ENCODE results near the gene SLC12A6. TPM values are rescaled to one million over a fixed set of nuclear protein-coding genes. Genes with fewer than 3 reads are reported as not detected.

Gene SLC12A6
- total and polyA plus RNA-seq, 2 of the 13 experiments (the other 11 are each of a cell fraction or from before 2014, with no cell fraction given): 15.2 to 30.1 TPM

- DNase-seq (ENCODE audit: low spot score) (no peak), ATAC-seq (no peak), FAIRE-seq (no peak)
- Histone ChIP-seq H3K9ac (ENCODE audit: insufficient read depth, low read depth, low read length) (no peak overlapping the region), H4K20me1 (ENCODE audit: insufficient read depth, low read length) (no peaks in the 10 kb centered on the region), H3K9me3 (ENCODE audit: low read length) (no peaks in the 10 kb centered on the region), H3K4me3 (replicated peaks in 1 of 3; ENCODE audit: insufficient read depth in 1 of 3, low read depth in 2 of 3, low read length in 3 of 3) (no peak overlapping the region), H3K27me3 (ENCODE audit: control insufficient read depth in 1 of 2, insufficient read depth in 2 of 2, low read length in 2 of 2) (no peaks in the 10 kb centered on the region), H3K4me1 (ENCODE audit: insufficient read depth, low read length) (peaks cover 21% of the 10 kb centered on the region), H2AFZ (ENCODE audit: low read length) (no peak overlapping the region), H3K4me2 (ENCODE audit: low read depth, low read length) (no peak overlapping the region), H3K36me3 (replicated peaks in 1 of 2; ENCODE audit: control insufficient read depth in 1 of 2, insufficient read depth in 2 of 2, low read length in 2 of 2) (peaks cover 3 to 4% of the 10 kb centered on the region in 2 experiments; a peak in 3 of 5 replicates), H3K27ac (ENCODE audit: extremely low read length, insufficient read depth, low read length) (no peak overlapping the region), H3K79me2 (ENCODE audit: insufficient read depth, low read length) (peaks cover 2% of the 10 kb centered on the region)
- intact Hi-C loops (cut with micrococcal nuclease; ENCODE audit: unreplicated experiment): no loop called here
- 92% methylated on average over 8 of the region's 8 CpGs for WGBS (ENCODE audit: low lambda C conversion rate)
- BruUV-seq (replicated peaks): no TSS peak
- in situ Hi-C loops (cut with HindIII; ENCODE audit: extremely low pct_ligation_motif_present, low pct_unique_long_range_greater_than_20kb): loop anchor here (10.0 to 25.0 kb wide), 2 partner anchors 71 to 302 kb away; partner anchors contain the start of gene GOLGA8A
- no peak for TF ChIP-seq KMT2B (CRISPR knock-in tag; IDR thresholded peaks at IDR 0.05)
- no peak for TF ChIP-seq ZBTB7A (CRISPR knock-in tag; IDR thresholded peaks at IDR 0.05)
- no peak for TF ChIP-seq ZNF546 (CRISPR knock-in tag; conservative IDR thresholded peaks at IDR 0.05)
- no peak for TF ChIP-seq HMG20B (CRISPR knock-in tag; conservative IDR thresholded peaks at IDR 0.05)
- TF ChIP-seq ZNF883 (CRISPR knock-in tag; IDR thresholded peaks at IDR 0.05; ENCODE audit: not compliant biosample characterization): no peak
- TF ChIP-seq MLLT10 (CRISPR knock-in tag; IDR thresholded peaks at IDR 0.05): no peak
- no peak for TF ChIP-seq ZNF775 (CRISPR knock-in tag; IDR thresholded peaks at IDR 0.05; ENCODE audit: borderline replicate concordance)
- CTCF ChIA-PET (ENCODE audit: low intra/inter-chr PET ratio, low total read pairs): no interaction called here
- POLR2A ChIA-PET: no interaction called here
These were observed 26.5 kb upstream of the SLC12A6 start for GRCh38 chr15:34364041-34364440.

DNA sequence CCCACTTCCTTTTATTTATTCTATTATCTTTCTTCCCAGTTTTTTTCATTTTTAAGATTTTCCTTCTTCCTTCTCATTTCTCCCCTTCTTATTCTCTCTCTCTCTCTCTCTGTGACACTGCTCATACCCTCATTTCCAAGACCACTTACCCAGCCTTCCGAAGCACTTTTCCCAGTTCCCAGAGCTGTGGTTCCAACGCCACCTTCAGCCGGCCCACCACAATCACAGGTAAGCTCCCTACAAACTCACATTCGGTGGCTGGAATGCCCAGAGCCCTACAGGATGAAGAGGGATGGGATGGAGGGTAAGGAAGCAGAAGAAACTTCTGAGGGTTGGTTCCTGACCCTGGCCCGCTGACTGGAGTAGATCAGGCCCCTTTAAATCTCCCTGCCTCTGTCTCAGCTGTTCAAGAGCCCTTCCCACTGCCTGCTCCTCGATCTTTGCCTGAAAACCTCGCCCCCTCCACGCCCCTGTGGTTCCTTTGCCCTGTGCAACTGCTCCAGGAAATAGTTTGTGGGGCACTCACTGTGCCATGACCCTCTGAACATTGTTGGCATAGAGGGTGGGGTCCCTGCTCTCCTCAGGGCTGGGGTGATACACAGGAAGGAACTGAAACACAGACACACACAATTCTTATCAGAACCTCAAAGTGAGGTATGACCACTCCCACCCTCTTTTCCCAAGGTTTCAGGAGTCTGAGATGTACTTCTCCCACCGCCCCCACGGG is 24.6 kb upstream of the SLC12A6 start:
- Histone ChIP-seq H3K4me2 (ENCODE audit: low read depth, low read length) (no peak overlapping the region), H3K4me1 (ENCODE audit: insufficient read depth, low read length) (peaks cover 11% of the 10 kb centered on the region), H3K9me3 (ENCODE audit: low read length) (no peaks in the 10 kb centered on the region), H3K79me2 (ENCODE audit: insufficient read depth, low read length) (peaks cover 2% of the 10 kb centered on the region), H2AFZ (ENCODE audit: low read length) (no peak overlapping the region), H3K36me3 (replicated peaks in 1 of 2; ENCODE audit: control insufficient read depth in 1 of 2, insufficient read depth in 2 of 2, low read length in 2 of 2) (peaks cover 3 to 7% of the 10 kb centered on the region in 2 experiments; a peak in 3 of 5 replicates), H3K27ac (ENCODE audit: extremely low read length, insufficient read depth, low read length) (no peak overlapping the region), H3K9ac (ENCODE audit: insufficient read depth, low read depth, low read length) (no peak overlapping the region), H4K20me1 (ENCODE audit: insufficient read depth, low read length) (no peaks in the 10 kb centered on the region), H3K4me3 (replicated peaks in 1 of 3; ENCODE audit: insufficient read depth in 1 of 3, low read depth in 2 of 3, low read length in 3 of 3) (no peak overlapping the region), H3K27me3 (ENCODE audit: control insufficient read depth in 1 of 2, insufficient read depth in 2 of 2, low read length in 2 of 2) (no peaks in the 10 kb centered on the region)
- WGBS (ENCODE audit: low lambda C conversion rate): 92% methylated on average over 8 of the region's 10 CpGs
- intact Hi-C loops (cut with micrococcal nuclease; ENCODE audit: unreplicated experiment): no loop called here
- FAIRE-seq: no peak
- BruUV-seq (replicated peaks): no TSS peak
- in situ Hi-C loops (cut with HindIII; ENCODE audit: extremely low pct_ligation_motif_present, low pct_unique_long_range_greater_than_20kb): loop anchor here (10.0 to 25.0 kb wide), 2 partner anchors 73 to 300 kb away; partner anchors contain the start of gene GOLGA8A
- no peak for DNase-seq (ENCODE audit: low spot score)
- ChIA-PET CTCF (ENCODE audit: low intra/inter-chr PET ratio, low total read pairs) (no interaction called here), POLR2A (no interaction called here)
- no peak for TF ChIP-seq ZFY (CRISPR knock-in tag; IDR thresholded peaks at IDR 0.05)
- TF ChIP-seq SIN3A (IDR thresholded peaks at IDR 0.05; ENCODE audit: borderline replicate concordance, low read depth, low read length): no peak
- no peak for ATAC-seq

All from HepG2 (cell line).